ENCODE results near the gene ZNF319.

ZNF319 gene

GRCh38 chr16:57970970-57971369 lies 29.5 kb downstream of the ZNF319 start, which contains the start of gene CNGB1:
TSS of gene CNGB1 (minus strand) at chr16:57971128. CDS start at chr16:57967286, 3,842 bp downstream.
- DNase-seq = peak; percentile 69

- DNase-seq = no peak
Observed at GRCh38 chr16:57970319-57970718, 30.2 kb downstream of the ZNF319 start.

GRCh38 chr16:57969451-57970123 lies 30.9 kb downstream of the ZNF319 start:
- DNase-seq = no peak

- DNase-seq = no peak
Observed at GRCh38 chr16:57967916-57968315, 32.6 kb downstream of the ZNF319 start.

GRCh38 chr16:57966986-57967385 lies 33.5 kb downstream of the ZNF319 start:
- no peak for DNase-seq

- DNase-seq = no peak
Observed at GRCh38 chr16:57966204-57966771, 34.2 kb downstream of the ZNF319 start.

- DNase-seq = no peak
Observed at GRCh38 chr16:57964157-57964700, 36.2 kb downstream of the ZNF319 start.

- DNase-seq = no peak
Observed at GRCh38 chr16:57962756-57963155, 37.7 kb downstream of the ZNF319 start.

GRCh38 chr16:57962046-57962445 lies 38.4 kb downstream of the ZNF319 start:
- DNase-seq = no peak

- no peak for DNase-seq
Observed at GRCh38 chr16:57961538-57961937, 38.9 kb downstream of the ZNF319 start.

- no peak for DNase-seq
Observed at GRCh38 chr16:57960826-57961472, 39.5 kb downstream of the ZNF319 start.

- no peak for DNase-seq
Observed at GRCh38 chr16:57960310-57960709, 40.2 kb downstream of the ZNF319 start.

GRCh38 chr16:57959804-57960203 lies 40.7 kb downstream of the ZNF319 start:
- DNase-seq = no peak

- DNase-seq = no peak
Observed at GRCh38 chr16:57959121-57959520, 41.4 kb downstream of the ZNF319 start.

GRCh38 chr16:57958544-57958943 lies 41.9 kb downstream of the ZNF319 start:
- no peak for DNase-seq

GRCh38 chr16:57957673-57958392 lies 42.6 kb downstream of the ZNF319 start:
- DNase-seq = peak; percentile 53

- DNase-seq = no peak
Observed at GRCh38 chr16:57956924-57957672, 43.4 kb downstream of the ZNF319 start.

GRCh38 chr16:57956270-57956808 lies 44.1 kb downstream of the ZNF319 start:
- no peak for DNase-seq

- DNase-seq = no peak
Observed at GRCh38 chr16:57955572-57956188, 44.8 kb downstream of the ZNF319 start.

GRCh38 chr16:57953857-57954256 lies 46.6 kb downstream of the ZNF319 start:
- DNase-seq = no peak

- DNase-seq = no peak
Observed at GRCh38 chr16:57952909-57953308, 47.6 kb downstream of the ZNF319 start.
